IMR-90 (cell line): ENCODE data around the gene SRPK2. TPM values are rescaled to one million over a fixed set of nuclear protein-coding genes. Genes with fewer than 3 reads are reported as not detected.

Experiments
- ATAC-seq: fragments of 200-7000 bp; cut with Tn5 transposase; 2 replicates; pipeline ENCODE4 v1.9.1; 2020; ENCODE audit warnings: low read depth, mild to moderate bottlenecking, moderate library complexity
- BruUV-seq: library from RNA; stranded (reverse); fragments of 400-500 nt; replicated peaks from 2 replicates; lab custom pipeline; 2021; lab: Mats Ljungman, UMichigan
- CTCF ChIA-PET: fragments of 300-600 bp; formaldehyde crosslinking; extraction: SDS; loops from one replicate; lab custom pipeline; 2021; ENCODE audit warnings: antibody characterized with exemption; lab: Yijun Ruan, JAX
- POLR2A ChIA-PET: fragments of 300-600 bp; sonication (Branson Sonifier 250); formaldehyde crosslinking; loops from one replicate; lab custom pipeline; 2022; ENCODE audit warnings: antibody characterized with exemption; ENCODE audit not compliant: unreplicated experiment; lab: Charles Lee
- DNase-seq: peaks from one replicate; pipeline ENCODE4 v3.0.0; 2013
- H2AFZ ChIP-seq: replicated peaks from 2 replicates; pipeline ENCODE3; 2013; ENCODE audit warnings: low read length, mild to moderate bottlenecking; ENCODE audit not compliant: poor library complexity
- H2AK5ac ChIP-seq: 2 replicates; pipeline ENCODE4 v1.6.1; 2013; ENCODE audit warnings: low read depth, low read length, inconsistent platforms
- H2AK9ac ChIP-seq: replicated peaks from 2 replicates; pipeline ENCODE3; 2013; ENCODE audit warnings: mild to moderate bottlenecking, low read depth, low read length, moderate library complexity; ENCODE audit not compliant: poor library complexity
- H2BK120ac ChIP-seq: 2 replicates; pipeline ENCODE4 v1.6.1; 2013; ENCODE audit warnings: low read depth, low read length, inconsistent platforms
- H2BK15ac ChIP-seq: 3 replicates; pipeline ENCODE4 v1.6.1; 2013; ENCODE audit warnings: low read depth, low read length, inconsistent platforms
- H2BK20ac ChIP-seq: 2 replicates; pipeline ENCODE4 v1.6.1; 2013; ENCODE audit warnings: low read depth, mild to moderate bottlenecking, inconsistent platforms, low read length, moderate library complexity
- H2BK5ac ChIP-seq: 2 replicates; pipeline ENCODE4 v1.6.1; 2013; ENCODE audit warnings: mild to moderate bottlenecking, low read depth, low read length, inconsistent platforms; ENCODE audit not compliant: poor library complexity, severe bottlenecking
- H3K14ac ChIP-seq: replicated peaks from 2 replicates; pipeline ENCODE4 v1.6.1; 2013; ENCODE audit warnings: low read depth, low read length, inconsistent platforms
- H3K18ac ChIP-seq: 2 replicates; pipeline ENCODE4 v1.6.1; 2013; ENCODE audit warnings: low read depth, low read length, control low read depth
- H3K23ac ChIP-seq: 2 replicates; pipeline ENCODE4 v1.6.1; 2013; ENCODE audit warnings: low read depth, low read length, inconsistent platforms
- H3K27ac ChIP-seq: 2 replicates; pipeline ENCODE4 v1.5.1; 2013; ENCODE audit warnings: mild to moderate bottlenecking, control low read depth, low read length; ENCODE audit not compliant: insufficient read depth
- H3K27me3 ChIP-seq: 2 replicates; pipeline ENCODE4 v1.6.1; 2013; ENCODE audit warnings: low read length; ENCODE audit not compliant: control insufficient read depth, insufficient read depth
- H3K36me3 ChIP-seq: 2 replicates; pipeline ENCODE4 v1.6.1; 2013; ENCODE audit warnings: low read length, mixed read lengths; ENCODE audit not compliant: control insufficient read depth, insufficient read depth
- H3K4ac ChIP-seq: 2 replicates; pipeline ENCODE4 v1.6.1; 2013; ENCODE audit warnings: low read depth, low read length, inconsistent platforms
- H3K4me1 ChIP-seq: 2 replicates; pipeline ENCODE4 v1.6.1; 2013; ENCODE audit warnings: low read length, mixed read lengths; ENCODE audit not compliant: control insufficient read depth, insufficient read depth
- H3K4me2 ChIP-seq: 2 replicates; pipeline ENCODE4 v1.6.1; 2013; ENCODE audit warnings: low read depth, mild to moderate bottlenecking, control low read depth, low read length, moderate library complexity
- H3K4me3 ChIP-seq: 2 replicates; pipeline ENCODE4 v1.5.1; 2013; ENCODE audit warnings: low read depth, mild to moderate bottlenecking, control low read depth, low read length, moderate library complexity; ENCODE audit not compliant: insufficient read depth
- H3K56ac ChIP-seq: 2 replicates; pipeline ENCODE4 v1.6.1; 2013; ENCODE audit warnings: low read length, inconsistent platforms; ENCODE audit not compliant: insufficient read depth; ENCODE audit errors: extremely low read depth
- H3K79me1 ChIP-seq, 2 experiments: 2 replicates each; pipeline ENCODE4 v1.6.1; 2013; ENCODE audit warnings: low read length in 2 of 2, inconsistent platforms in 1 of 2, low read depth in 1 of 2
- H3K9ac ChIP-seq: 2 replicates; pipeline ENCODE4 v1.6.1; 2013; ENCODE audit warnings: low read depth, low read length, control low read depth
- H3K9me1 ChIP-seq: 2 replicates; pipeline ENCODE4 v1.6.1; 2013; ENCODE audit warnings: low read length, inconsistent platforms; ENCODE audit not compliant: insufficient read depth
- H3K9me3 ChIP-seq: 2 replicates; pipeline ENCODE4 v1.6.1; 2013; ENCODE audit warnings: low read length; ENCODE audit not compliant: control insufficient read depth, insufficient read depth
- H4K20me1 ChIP-seq: 2 replicates; pipeline ENCODE4 v1.6.1; 2013; ENCODE audit warnings: low read length, inconsistent platforms; ENCODE audit not compliant: insufficient read depth
- H4K5ac ChIP-seq: 2 replicates; pipeline ENCODE4 v1.6.1; 2013; ENCODE audit warnings: mild to moderate bottlenecking, low read depth, low read length, control low read depth
- H4K8ac ChIP-seq, 2 experiments: 2 replicates each; pipeline ENCODE4 v1.6.1; 2013; ENCODE audit warnings: low read depth in 2 of 2, low read length in 2 of 2, control low read depth in 1 of 2, inconsistent platforms in 1 of 2
- H4K91ac ChIP-seq: 2 replicates; pipeline ENCODE4 v1.6.1; 2013; ENCODE audit warnings: low read depth, low read length, inconsistent platforms; ENCODE audit not compliant: insufficient read depth
- MAFK ChIP-seq: IDR thresholded peaks from 2 replicates; pipeline ENCODE4 v1.6.1; 2012; ENCODE audit warnings: low read depth, low read length, improper control_type of control experiment
- POLR2A ChIP-seq: IDR thresholded peaks from 2 replicates; pipeline ENCODE4 v1.6.1; 2012; ENCODE audit warnings: mild to moderate bottlenecking, low read depth, low read length
- RAD21 ChIP-seq: IDR thresholded peaks from 2 replicates; pipeline ENCODE4 v1.6.1; 2012; ENCODE audit warnings: low read length, improper control_type of control experiment
- WGBS, 2 experiments: methylation state at CpG; one replicate each; pipeline versions ENCODE4 v1.1.5 to v1.1.7; 2013; ENCODE audit warnings: missing lambda C conversion rate in 2 of 2; ENCODE audit not compliant: insufficient read length in 1 of 2; ENCODE audit errors: extremely low coverage in 2 of 2; 5-methylcytosine and 5-hydroxymethylcytosine counted together
- dilution Hi-C: fragments of 300-500 bp; cut with HindIII; formaldehyde crosslinking; loops from one replicate; pipeline ENCODE4 v1.14.3; 2018; ENCODE audit warnings: low sequenced_read_pairs; ENCODE audit not compliant: unreplicated experiment
- in situ Hi-C: fragments of 300-500 bp; cut with MboI; formaldehyde crosslinking; loops from 3 replicates; pipeline ENCODE4 v1.14.3; 2019; ENCODE audit warnings: low sequenced_read_pairs, inconsistent platforms, mixed read lengths
- intact Hi-C: fragments of 100-400 bp; cut with micrococcal nuclease; formaldehyde crosslinking; loops from 2 replicates; pipeline ENCODE4 v1.10.0; 2022
- polyA plus RNA-seq, 3 experiments: library from polyadenylated mRNA; depleted of rRNA; stranded (reverse); fragments of >200 nt; gene quantifications; 2 replicates each; pipeline ENCODE4 v1.2.3, GENCODE V29; 2012; ENCODE audit warnings: low replicate concordance in 1 of 3
- total RNA-seq: library from RNA; depleted of rRNA; stranded (reverse); fragments of >200 nt; gene quantifications from 2 replicates; pipeline ENCODE4 v1.2.3, GENCODE V29; 2012

SRPK2 gene
- total and polyA plus RNA-seq, 2 of the 4 experiments (the other 2 are of a cell fraction): 13.2 to 33.0 TPM

DNA sequence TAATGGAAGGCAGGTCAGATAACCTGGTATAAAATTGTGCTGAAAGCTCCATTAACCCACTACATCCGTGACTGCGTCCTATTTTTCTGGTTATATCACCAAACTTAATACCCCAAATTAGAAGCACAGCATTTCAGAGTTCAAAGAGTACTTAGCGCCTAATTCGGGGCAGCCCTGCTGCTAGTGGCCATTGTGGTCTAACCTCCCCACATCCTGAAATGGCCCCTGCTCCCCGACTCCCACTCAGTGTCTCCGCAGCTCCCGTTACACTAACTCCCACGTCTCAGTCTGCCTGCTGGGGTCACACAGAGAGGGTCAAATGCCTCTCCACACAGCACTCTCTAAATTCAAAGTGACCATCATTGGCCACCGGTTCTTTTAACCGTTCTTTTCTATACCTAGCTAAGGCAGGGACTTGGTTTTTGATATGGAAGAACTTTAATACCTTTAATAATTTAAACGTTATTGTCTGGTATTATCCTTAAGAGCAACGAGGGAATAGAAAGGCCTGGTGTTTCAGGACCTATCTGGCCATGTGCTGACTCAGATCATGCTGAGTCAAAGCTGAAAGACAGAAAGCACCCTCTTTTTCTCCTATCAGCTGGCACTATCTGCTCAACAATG lies 257.6 kb downstream of the SRPK2 start:
- Histone ChIP-seq H2BK5ac (no peak overlapping the region), H3K79me1 (peaks cover 25 to 66% of the 10 kb centered on the region in 2 experiments), H3K36me3 (peaks cover 14% of the 10 kb centered on the region), H3K27ac (no peak overlapping the region), H2BK120ac (no peak overlapping the region), H3K23ac (no peak overlapping the region), H2BK15ac (no peak overlapping the region), H4K20me1 (peaks cover 17% of the 10 kb centered on the region; the same call in 1 of the 2 replicates), H2AK9ac (peak overlapping the region; percentile 17), H3K4ac (no peak overlapping the region), H3K4me1 (peaks cover 2% of the 10 kb centered on the region; the same call in 1 of the 2 replicates), H4K91ac (no peak overlapping the region), H3K14ac (no peak overlapping the region), H4K8ac (no peak overlapping the region), H2BK20ac (no peak overlapping the region), H3K18ac (no peak overlapping the region), H3K9me1 (peaks cover 9% of the 10 kb centered on the region; the same call in 1 of the 2 replicates), H4K5ac (no peak overlapping the region), H2AK5ac (no peak overlapping the region), H2AFZ (no peak overlapping the region), H3K9ac (no peak overlapping the region), H3K56ac (no peak overlapping the region), H3K4me3 (no peak overlapping the region), H3K4me2 (no peak overlapping the region), H3K9me3 (no peaks in the 10 kb centered on the region), H3K27me3 (no peaks in the 10 kb centered on the region)
- intact Hi-C loops (no loop called here), in situ Hi-C loops (loop anchor here (25.0 kb wide), 1 partner anchor 206 kb away; no protein-coding TSS in a partner anchor), dilution Hi-C loops (no loop called here)
- TF ChIP-seq POLR2A (no peak), RAD21 (no peak), MAFK (peak; percentile 53)
- 100% methylated on average over 4 of the region's 12 CpGs; no CpG with 5 or more reads in 1 of the 2 experiments for WGBS, 2 experiments
- ChIA-PET POLR2A (no interaction called here), CTCF (no interaction called here)
- DNase-seq (peak; percentile 60), ATAC-seq (peak; percentile 56; the same call in 1 of the 2 replicates)
- BruUV-seq: no TSS peak
